HepG2 (cell line): ENCODE data around the gene FALEC. TPM values are rescaled to one million over a fixed set of nuclear protein-coding genes. Genes with fewer than 3 reads are reported as not detected.

Experiments used
- ATF7 ChIP-seq, 2 experiments: fragments of 450-650 bp in 1 of 2; sonication (generic) in 1 of 2; formaldehyde crosslinking in 1 of 2; IDR thresholded peaks; 2 replicates each; pipeline versions ENCODE4 v1.4.0 to v1.6.1; 2016 to 2020; ENCODE audit warnings: antibody characterized with exemption in 1 of 2, mild to moderate bottlenecking in 1 of 2, missing genetic modification reagents in 1 of 2
- BRCA1 ChIP-seq: sonication (generic); formaldehyde crosslinking; IDR thresholded peaks from 2 replicates; pipeline ENCODE4 v1.4.0; 2020; ENCODE audit warnings: missing genetic modification reagents
- FOXC1 ChIP-seq: sonication (generic); formaldehyde crosslinking; IDR thresholded peaks from 2 replicates; pipeline ENCODE4 v1.8.0; 2022; ENCODE audit warnings: mild to moderate bottlenecking, missing genetic modification reagents, borderline replicate concordance
- IKZF1 ChIP-seq: fragments of 450-650 bp; IDR thresholded peaks from 2 replicates; pipeline ENCODE4 v1.7.1; 2016
- IRF2 ChIP-seq: IDR thresholded peaks from 2 replicates; pipeline ENCODE4 v1.6.1; 2018; ENCODE audit warnings: missing genetic modification reagents, missing compliant biosample characterization
- KDM6A ChIP-seq: IDR thresholded peaks from 2 replicates; pipeline ENCODE4 v1.6.1; 2016; ENCODE audit warnings: low read depth
- SPEN ChIP-seq: sonication (generic); formaldehyde crosslinking; IDR thresholded peaks from 2 replicates; pipeline ENCODE4 v1.5.1; 2020; ENCODE audit warnings: low read depth, mild to moderate bottlenecking, missing genetic modification reagents
- SYNCRIP ChIP-seq: fragments of 200-400 bp; formaldehyde crosslinking; IDR thresholded peaks from 2 replicates; pipeline ENCODE4 v1.6.1; 2018; ENCODE audit warnings: mild to moderate bottlenecking, low read depth, low read length; ENCODE audit not compliant: insufficient read depth
- TRIM24 ChIP-seq: sonication (generic); formaldehyde crosslinking; IDR thresholded peaks from 2 replicates; pipeline ENCODE4 v1.8.0; 2022; ENCODE audit warnings: mild to moderate bottlenecking, missing genetic modification reagents
- ZBTB20 ChIP-seq: sonication (generic); formaldehyde crosslinking; IDR thresholded peaks from 2 replicates; pipeline ENCODE4 v1.8.1; 2023; ENCODE audit warnings: missing genetic modification reagents, low read depth, mild to moderate bottlenecking, borderline replicate concordance
- ZFYVE20 ChIP-seq: sonication (generic); formaldehyde crosslinking; IDR thresholded peaks from 2 replicates; pipeline ENCODE4 v1.8.0; 2023; ENCODE audit warnings: low read depth, mild to moderate bottlenecking, moderate library complexity, missing genetic modification reagents, borderline replicate concordance
- ZMAT3 ChIP-seq: sonication (generic); formaldehyde crosslinking; conservative IDR thresholded peaks from 2 replicates; pipeline ENCODE4 v1.7.0; 2021; ENCODE audit warnings: missing genetic modification reagents
- ZNF224 ChIP-seq: sonication (generic); formaldehyde crosslinking; IDR thresholded peaks from 2 replicates; pipeline ENCODE4 v1.5.0; 2020; ENCODE audit warnings: mild to moderate bottlenecking, missing genetic modification reagents
- ZNF256 ChIP-seq: sonication (generic); formaldehyde crosslinking; conservative IDR thresholded peaks from 2 replicates; pipeline ENCODE4 v1.4.0; 2020; ENCODE audit warnings: missing genetic modification reagents
- ZNF446 ChIP-seq: sonication (generic); formaldehyde crosslinking; IDR thresholded peaks from 2 replicates; pipeline ENCODE4 v1.5.0; 2020; ENCODE audit warnings: mild to moderate bottlenecking, missing genetic modification reagents
- ZNF510 ChIP-seq: sonication (generic); formaldehyde crosslinking; IDR thresholded peaks from 2 replicates; pipeline ENCODE4 v1.4.0; 2020; ENCODE audit warnings: low read depth, mild to moderate bottlenecking, missing genetic modification reagents
- polyA plus RNA-seq, 8 experiments: library from polyadenylated mRNA; depleted of rRNA in 3 of 8; stranded (reverse) in 7 of 8; unstranded in 1 of 8; fragments of >200 nt; fragmentation: Illumina TruSeq in 4 of 8; extraction: Trizol in 4 of 8; gene quantifications; 2 replicates each; pipeline versions ENCODE4 v1.2.1 to v1.2.3, GENCODE V29; 2011 to 2016; ENCODE audit warnings: low read depth in 4 of 8, missing spikeins in 1 of 8, mixed read lengths in 1 of 8; ENCODE audit not compliant: insufficient read depth in 1 of 8
- total RNA-seq, 5 experiments: library from RNA; depleted of rRNA; stranded (reverse); fragments of >200 nt; fragmentation: Illumina TruSeq; extraction: Trizol; gene quantifications; 2 replicates each; pipeline ENCODE4 v1.2.3, GENCODE V29; 2016; ENCODE audit warnings: low read depth in 1 of 5
- TF ChIP-seq, protein P1 (sequence below): sonication (generic); formaldehyde crosslinking; IDR thresholded peaks from 2 replicates; pipeline ENCODE4 v1.5.1; 2020; ENCODE audit warnings: missing genetic modification reagents, mild to moderate bottlenecking, borderline replicate concordance
- TF ChIP-seq, protein P2 (sequence below): sonication (generic); formaldehyde crosslinking; IDR thresholded peaks from 2 replicates; pipeline ENCODE4 v1.4.0; 2020; ENCODE audit warnings: missing genetic modification reagents, borderline replicate concordance
- TF ChIP-seq, protein P3 (sequence below): sonication (generic); formaldehyde crosslinking; IDR thresholded peaks from 2 replicates; pipeline ENCODE4 v1.9.0; 2021; ENCODE audit warnings: missing genetic modification reagents, mild to moderate bottlenecking, borderline replicate concordance
- TF ChIP-seq, protein P4 (sequence below): sonication (generic); formaldehyde crosslinking; IDR thresholded peaks from 2 replicates; pipeline ENCODE4 v1.8.1; 2022; ENCODE audit warnings: low read depth, mild to moderate bottlenecking, missing genetic modification reagents

The FALEC gene
- total and polyA plus RNA-seq, 2 of the 13 experiments (the other 11 are each of a cell fraction or from before 2014, with no cell fraction given): 0.33 to 0.71 TPM

DNA sequence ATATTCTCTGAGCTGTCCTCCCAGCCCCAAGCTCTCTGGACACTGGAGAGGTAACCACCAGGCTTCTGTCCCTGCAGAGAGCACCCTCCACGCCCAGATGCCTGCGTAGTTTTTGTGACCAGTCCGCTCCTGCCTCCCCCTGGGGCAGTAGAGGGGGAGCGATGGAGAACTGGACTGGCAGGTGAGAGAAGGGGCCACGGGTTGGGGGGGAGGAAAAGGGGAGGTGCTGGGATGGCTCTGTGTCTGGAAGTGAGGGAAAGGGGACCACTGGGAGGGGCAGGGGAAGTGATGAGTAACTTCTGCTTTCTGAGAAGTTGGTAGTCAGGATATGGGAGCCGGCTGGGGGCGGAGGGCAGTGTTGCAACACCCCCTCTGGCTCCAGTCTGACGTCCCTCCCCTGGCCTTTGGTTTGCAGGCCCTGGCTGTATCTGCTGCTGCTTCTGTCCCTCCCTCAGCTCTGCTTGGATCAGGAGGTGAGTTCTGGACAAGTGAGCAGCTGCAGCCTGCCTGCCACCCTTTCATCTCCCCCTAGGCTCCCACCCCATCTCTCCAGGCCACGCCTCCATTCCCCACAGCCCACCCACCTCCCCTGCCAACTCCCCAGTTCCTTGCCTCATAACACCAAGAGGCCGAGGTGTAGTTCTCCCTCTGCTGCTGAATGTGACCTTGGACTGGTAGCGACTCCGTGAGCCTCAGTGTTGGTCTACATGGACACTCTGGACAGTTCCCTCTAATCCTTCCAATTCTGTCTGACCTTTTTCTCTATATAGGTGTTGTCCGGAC, 36.8 kb downstream of the FALEC start (continued):
- TF ChIP-seq BRCA1 (CRISPR knock-in tag): no peak
- TF ChIP-seq SYNCRIP: no peak
- TF ChIP-seq ZNF224 (CRISPR knock-in tag): no peak
- TF ChIP-seq ATF7 (IDR thresholded peaks at IDR 0.05): no peak
- TF ChIP-seq ATF7 (CRISPR knock-in tag; IDR thresholded peaks at IDR 0.05): no peak
- TF ChIP-seq SPEN (CRISPR knock-in tag): peak; percentile 68; the same call in 1 of the 2 replicates
- no peak for TF ChIP-seq IRF2
- TF ChIP-seq, protein P1, sequence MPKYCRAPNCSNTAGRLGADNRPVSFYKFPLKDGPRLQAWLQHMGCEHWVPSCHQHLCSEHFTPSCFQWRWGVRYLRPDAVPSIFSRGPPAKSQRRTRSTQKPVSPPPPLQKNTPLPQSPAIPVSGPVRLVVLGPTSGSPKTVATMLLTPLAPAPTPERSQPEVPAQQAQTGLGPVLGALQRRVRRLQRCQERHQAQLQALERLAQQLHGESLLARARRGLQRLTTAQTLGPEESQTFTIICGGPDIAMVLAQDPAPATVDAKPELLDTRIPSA (CRISPR knock-in tag): no peak
- no peak for TF ChIP-seq IKZF1
- TF ChIP-seq KDM6A (CRISPR knock-in tag): no peak
- no peak; the same call in 1 of the 2 replicates for TF ChIP-seq FOXC1 (CRISPR knock-in tag)
- TF ChIP-seq ZFYVE20 (CRISPR knock-in tag): no peak
- TF ChIP-seq, protein P2, sequence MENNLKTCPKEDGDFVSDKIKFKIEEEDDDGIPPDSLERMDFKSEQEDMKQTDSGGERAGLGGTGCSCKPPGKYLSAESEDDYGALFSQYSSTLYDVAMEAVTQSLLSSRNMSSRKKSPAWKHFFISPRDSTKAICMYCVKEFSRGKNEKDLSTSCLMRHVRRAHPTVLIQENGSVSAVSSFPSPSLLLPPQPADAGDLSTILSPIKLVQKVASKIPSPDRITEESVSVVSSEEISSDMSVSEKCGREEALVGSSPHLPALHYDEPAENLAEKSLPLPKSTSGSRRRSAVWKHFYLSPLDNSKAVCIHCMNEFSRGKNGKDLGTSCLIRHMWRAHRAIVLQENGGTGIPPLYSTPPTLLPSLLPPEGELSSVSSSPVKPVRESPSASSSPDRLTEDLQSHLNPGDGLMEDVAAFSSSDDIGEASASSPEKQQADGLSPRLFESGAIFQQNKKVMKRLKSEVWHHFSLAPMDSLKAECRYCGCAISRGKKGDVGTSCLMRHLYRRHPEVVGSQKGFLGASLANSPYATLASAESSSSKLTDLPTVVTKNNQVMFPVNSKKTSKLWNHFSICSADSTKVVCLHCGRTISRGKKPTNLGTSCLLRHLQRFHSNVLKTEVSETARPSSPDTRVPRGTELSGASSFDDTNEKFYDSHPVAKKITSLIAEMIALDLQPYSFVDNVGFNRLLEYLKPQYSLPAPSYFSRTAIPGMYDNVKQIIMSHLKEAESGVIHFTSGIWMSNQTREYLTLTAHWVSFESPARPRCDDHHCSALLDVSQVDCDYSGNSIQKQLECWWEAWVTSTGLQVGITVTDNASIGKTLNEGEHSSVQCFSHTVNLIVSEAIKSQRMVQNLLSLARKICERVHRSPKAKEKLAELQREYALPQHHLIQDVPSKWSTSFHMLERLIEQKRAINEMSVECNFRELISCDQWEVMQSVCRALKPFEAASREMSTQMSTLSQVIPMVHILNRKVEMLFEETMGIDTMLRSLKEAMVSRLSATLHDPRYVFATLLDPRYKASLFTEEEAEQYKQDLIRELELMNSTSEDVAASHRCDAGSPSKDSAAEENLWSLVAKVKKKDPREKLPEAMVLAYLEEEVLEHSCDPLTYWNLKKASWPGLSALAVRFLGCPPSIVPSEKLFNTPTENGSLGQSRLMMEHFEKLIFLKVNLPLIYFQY (CRISPR knock-in tag): no peak
- no peak for TF ChIP-seq ZNF510 (CRISPR knock-in tag)
- TF ChIP-seq TRIM24 (CRISPR knock-in tag): no peak
- no peak for TF ChIP-seq ZNF256 (CRISPR knock-in tag)
- no peak for TF ChIP-seq ZNF446 (CRISPR knock-in tag)
- TF ChIP-seq ZMAT3: no peak
- 0 out of 2 replicates have a peak, but pooled peaks have one; percentile 17 for TF ChIP-seq ZBTB20 (CRISPR knock-in tag)
- TF ChIP-seq, protein P3, sequence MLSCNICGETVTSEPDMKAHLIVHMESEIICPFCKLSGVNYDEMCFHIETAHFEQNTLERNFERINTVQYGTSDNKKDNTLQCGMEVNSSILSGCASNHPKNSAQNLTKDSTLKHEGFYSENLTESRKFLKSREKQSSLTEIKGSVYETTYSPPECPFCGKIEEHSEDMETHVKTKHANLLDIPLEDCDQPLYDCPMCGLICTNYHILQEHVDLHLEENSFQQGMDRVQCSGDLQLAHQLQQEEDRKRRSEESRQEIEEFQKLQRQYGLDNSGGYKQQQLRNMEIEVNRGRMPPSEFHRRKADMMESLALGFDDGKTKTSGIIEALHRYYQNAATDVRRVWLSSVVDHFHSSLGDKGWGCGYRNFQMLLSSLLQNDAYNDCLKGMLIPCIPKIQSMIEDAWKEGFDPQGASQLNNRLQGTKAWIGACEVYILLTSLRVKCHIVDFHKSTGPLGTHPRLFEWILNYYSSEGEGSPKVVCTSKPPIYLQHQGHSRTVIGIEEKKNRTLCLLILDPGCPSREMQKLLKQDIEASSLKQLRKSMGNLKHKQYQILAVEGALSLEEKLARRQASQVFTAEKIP (CRISPR knock-in tag): no peak
- TF ChIP-seq, protein P4, sequence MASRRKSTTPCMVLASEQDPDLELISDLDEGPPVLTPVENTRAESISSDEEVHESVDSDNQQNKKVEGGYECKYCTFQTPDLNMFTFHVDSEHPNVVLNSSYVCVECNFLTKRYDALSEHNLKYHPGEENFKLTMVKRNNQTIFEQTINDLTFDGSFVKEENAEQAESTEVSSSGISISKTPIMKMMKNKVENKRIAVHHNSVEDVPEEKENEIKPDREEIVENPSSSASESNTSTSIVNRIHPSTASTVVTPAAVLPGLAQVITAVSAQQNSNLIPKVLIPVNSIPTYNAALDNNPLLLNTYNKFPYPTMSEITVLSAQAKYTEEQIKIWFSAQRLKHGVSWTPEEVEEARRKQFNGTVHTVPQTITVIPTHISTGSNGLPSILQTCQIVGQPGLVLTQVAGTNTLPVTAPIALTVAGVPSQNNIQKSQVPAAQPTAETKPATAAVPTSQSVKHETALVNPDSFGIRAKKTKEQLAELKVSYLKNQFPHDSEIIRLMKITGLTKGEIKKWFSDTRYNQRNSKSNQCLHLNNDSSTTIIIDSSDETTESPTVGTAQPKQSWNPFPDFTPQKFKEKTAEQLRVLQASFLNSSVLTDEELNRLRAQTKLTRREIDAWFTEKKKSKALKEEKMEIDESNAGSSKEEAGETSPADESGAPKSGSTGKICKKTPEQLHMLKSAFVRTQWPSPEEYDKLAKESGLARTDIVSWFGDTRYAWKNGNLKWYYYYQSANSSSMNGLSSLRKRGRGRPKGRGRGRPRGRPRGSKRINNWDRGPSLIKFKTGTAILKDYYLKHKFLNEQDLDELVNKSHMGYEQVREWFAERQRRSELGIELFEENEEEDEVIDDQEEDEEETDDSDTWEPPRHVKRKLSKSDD (CRISPR knock-in tag): 0 out of 2 replicates have a peak, but pooled peaks have one; percentile 31
